GM21515 (cell line): ENCODE data around the gene ERAL1.
A peak's percentile ranks its signal among the peaks of the same experiment; 100 is the strongest.
"Not testable (repeated sequence)": the region's sequence is repeated elsewhere in the genome, so short reads cannot be mapped to it uniquely, and the experiment has no call there.

Experiments
- ATAC-seq: cut with Tn5 transposase; IDR thresholded peaks from one replicate; pipeline ENCODE4 v1.9.1; 2021; ENCODE audit not compliant: unreplicated experiment

Gene ERAL1

DNA sequence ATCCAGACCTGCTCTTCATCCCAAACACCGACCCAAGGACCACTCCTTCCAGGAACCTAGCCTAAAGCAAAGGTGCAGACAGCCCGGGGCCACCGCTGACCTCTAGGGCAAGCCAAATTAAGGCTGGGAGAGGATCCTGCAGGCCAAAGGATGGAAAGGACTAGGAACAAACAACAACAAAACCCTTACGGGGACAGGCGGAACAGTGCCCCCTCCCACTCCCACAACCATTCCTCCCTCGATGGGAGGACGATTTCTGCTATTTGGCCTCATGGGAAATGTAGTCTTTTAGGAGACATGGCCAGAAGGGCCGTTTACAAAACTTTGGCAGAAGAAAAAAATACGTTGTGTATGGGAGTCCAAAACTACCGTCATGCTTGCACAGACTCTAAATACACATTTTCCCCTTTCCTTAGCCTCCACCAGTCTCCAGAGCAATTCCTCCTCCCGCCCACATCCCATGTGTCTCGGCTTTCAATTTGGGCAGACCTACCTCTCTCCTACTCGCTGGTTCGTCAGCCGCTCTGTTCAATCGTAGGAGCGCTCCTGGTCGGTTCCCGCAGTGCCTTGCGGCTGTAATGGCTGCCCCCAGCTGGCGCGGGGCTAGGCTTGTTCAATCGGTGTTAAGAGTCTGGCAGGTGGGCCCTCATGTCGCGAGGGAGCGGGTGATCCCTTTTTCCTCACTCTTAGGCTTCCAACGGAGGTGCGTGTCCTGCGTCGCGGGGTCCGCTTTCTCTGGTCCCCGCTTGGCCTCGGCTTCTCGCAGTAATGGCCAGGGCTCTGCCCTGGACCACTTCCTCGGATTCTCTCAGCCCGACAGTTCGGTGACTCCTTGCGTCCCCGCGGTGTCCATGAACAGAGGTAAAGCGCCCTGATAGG, at the start of gene ERAL1:
ERAL1 (plus strand) TSS at position 560 of the 879 bp plus-strand sequence; CDS start at position 579, 19 bp downstream.
- peak; percentile 83 for ATAC-seq

DNA sequence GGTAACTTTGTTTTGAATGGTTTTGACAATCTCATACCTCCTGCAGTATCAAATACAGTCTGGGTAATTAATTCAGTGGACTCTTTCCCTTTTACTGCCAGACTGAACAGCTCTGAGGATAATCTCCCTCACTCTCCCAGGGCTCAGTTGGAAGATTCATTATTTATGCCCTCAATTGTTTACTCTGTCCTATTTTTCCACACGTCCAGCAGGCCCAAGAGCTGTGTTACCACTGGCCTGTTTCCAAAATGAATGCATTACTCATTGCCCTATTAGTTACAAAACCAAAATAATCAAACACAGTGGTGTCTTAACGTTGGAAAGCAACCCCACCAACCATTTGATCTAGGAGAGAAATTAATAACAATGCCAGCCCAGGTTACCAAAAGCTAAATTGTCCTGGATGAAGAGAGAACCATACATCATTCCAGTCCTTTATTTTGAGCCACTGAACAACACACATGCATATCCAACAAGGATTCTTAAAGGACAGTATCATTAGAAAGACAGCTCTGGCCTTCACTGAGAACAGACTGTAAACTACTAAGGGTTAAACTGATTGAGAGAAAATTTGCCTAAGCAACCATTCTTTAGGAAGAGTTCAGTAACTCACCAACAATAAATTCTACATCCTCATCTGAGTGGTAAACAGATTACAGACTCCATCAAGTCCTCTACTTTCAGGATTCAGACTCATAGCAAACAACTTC, 46.7 kb upstream of the ERAL1 start:
- no peak for ATAC-seq

DNA sequence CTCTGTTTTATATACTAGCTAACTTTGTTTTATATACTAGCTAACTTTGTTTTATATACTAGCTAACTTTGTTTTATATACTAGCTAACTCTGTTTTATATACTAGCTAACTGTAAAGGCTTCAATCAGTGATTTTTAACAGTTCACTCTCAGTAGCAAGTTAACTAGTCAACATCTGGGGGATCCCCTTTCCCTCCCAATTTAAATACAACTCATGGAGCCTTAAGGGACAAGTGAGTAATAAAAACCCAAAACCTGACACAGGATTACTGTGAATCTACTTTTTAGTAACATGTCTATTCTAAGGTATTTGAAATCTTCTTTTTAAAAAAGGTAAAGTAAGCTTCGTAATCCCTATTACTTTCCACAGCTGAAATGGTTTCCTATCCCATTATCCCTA, 44.4 kb upstream of the ERAL1 start:
- no peak for ATAC-seq

DNA sequence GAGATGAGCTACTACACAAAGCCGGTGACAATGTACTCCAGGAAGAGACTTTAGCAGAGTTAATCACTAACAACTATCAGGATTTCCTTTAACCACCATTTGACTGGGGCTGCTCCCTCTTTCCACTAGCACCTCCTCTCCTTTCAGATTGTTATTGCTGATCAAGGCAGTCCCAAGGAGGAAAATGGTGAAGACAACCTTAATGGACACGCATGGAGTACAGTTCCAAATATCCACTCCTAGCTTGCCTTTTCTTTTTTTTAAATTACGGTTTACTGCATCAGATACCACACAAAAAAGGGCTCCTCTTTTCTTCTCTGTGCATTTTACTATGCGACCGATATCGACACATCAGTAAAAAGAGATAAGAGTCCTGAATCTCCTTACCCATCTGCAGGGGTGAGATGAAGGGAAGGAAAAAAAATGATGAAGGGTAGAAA, 43.1 kb upstream of the ERAL1 start:
- peak; percentile 22 for ATAC-seq

GRCh38 chr17:28812091-28812747, 42.6 kb upstream of the ERAL1 start:
- ATAC-seq: peak; percentile 95

DNA sequence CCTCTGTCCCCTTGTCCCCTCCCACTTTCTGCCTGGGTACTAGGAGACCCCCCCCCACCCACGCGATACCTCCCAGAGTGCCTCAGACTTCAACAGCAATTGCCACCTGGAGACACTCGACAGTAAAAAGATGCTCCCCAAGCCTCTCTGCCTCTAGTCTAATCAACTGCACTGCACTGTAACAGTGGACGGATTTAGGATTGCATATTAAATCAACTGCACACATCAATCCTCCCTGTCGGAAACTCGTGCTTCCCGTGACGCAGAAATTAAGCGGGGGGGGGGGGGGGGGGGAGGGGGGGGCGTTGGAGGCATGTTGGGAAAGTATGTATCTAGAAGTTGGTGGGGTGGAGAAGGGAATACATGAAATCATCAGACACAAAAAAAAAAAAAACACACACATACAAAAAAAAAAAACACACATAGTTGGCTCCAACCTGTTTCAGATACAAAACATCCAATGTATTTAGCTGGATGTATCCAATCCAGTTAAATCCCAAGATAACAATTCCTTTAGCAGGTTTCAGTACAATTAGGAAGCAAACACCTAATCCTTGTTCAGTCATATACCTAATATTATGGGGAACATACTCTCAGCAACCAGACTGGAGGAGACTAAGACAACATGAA, 42.0 kb upstream of the ERAL1 start:
- ATAC-seq: no peak

DNA sequence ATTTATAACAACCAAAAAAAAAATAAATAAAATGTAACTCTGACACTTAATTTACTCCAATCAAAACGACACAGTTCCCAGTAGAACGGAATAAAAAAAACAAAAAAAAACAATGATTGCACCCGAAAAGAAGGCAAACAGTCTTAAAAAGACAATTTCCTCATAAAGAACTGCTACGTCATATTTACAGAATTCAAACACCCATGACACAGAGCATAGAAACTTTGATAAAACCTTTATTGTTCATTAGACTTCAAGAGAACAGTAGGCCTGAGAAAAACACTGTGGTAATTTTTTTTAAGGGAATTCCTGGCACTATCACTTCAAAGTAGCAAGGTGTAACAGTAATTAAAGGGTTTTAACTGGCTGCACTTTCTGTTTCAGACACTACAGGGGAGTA, 38.3 kb upstream of the ERAL1 start:
- no peak for ATAC-seq

DNA sequence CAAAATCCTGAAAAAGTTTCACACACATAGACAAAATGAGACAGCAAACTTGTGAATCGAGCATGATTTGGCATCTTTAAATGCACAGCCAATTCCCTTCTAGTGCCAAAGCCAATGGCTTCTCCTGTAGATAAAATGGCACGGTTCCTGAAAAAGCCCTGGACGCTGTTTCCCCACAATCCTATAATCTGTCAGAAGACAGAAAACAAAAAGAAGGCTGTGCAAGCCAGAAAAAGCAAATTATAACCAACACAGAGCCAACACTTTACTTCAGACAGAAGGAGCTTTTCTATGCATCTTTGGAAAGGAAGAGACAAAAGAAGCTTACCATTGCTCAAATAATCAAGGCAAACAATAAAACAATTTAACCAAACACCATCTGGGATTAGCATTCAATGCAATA, 36.0 kb upstream of the ERAL1 start:
- ATAC-seq: no peak

GRCh38 chr17:28819582-28819981, 35.2 kb upstream of the ERAL1 start:
- no peak for ATAC-seq

- no peak for ATAC-seq
These were observed 27.1 kb upstream of the ERAL1 start for GRCh38 chr17:28827672-28828071.

DNA sequence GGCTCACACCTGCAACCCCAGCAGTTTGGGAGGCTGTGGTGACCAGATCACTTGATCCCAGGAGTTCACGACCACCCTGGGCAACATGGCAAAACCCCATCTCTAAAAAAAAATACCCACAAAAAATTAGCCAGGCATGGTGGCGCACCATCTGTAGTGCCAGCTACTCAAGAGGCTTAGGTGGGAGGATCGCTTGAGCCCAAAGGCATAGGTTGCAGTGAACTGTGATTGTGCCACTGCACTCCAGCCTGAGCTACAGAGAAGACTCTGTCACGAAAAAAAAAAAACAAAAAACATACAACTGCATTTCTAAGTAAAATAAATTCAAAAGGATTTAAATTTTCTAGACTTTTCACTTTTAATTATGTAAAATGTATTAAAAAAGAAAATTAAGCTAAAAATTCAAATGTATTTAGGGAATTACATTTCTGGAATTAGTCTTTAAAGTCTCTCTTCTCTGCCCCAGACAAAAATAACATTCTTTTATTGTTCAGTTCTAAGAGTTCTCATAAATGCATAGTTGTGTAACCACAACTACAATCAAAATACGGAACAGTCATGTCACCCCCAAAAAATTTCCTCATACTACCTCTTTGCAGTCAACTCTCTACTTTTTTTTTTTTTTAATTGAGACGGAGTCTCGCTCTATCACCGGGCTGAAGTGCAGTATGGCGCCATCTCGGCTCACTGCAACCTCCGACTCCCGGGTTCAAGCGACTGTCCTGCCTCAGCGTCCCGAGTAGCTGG, 26.3 kb upstream of the ERAL1 start:
- ATAC-seq: no peak

- ATAC-seq: no peak
These were observed 20.4 kb upstream of the ERAL1 start for GRCh38 chr17:28834420-28834819.

DNA sequence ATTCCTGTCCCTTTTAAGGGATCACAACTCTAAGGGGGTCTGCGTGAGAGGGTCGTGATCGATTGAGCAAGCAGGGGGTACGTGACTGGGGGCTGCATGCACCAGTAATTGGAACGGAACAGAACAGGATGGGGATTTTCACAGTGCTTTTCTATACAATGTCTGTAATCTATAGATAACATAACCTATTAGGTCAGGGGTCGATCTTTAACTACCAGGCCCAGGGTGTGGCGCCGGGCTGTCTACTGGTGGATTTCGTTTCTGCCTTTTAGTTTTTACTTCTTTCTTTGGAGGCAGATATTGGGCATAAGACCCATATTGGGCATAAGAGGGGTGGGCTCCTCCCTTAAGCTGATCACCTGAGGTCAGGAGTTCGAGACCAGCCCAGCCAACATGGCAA, 18.3 kb upstream of the ERAL1 start:
- ATAC-seq: not testable (repeated sequence)

DNA sequence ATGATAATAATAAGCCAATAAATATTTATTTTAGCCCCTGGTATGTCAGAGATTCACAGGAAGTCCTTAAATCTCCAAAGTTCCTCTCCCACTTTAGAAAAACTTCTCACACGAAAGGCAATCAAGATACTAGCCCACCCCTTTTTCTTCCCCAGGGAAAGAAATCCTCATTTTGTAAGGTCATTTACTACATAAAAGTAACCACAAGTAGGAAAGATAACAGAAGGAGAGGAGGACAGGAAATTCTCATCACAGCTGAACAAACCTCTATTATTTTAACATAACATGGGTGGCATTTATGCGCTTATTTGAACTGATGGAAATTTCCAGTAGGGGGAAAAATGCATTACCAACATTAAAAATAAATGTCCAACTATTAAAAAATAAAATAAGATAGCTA, 15.6 kb upstream of the ERAL1 start:
- ATAC-seq: no peak

GRCh38 chr17:28841901-28842281, 12.9 kb upstream of the ERAL1 start:
- ATAC-seq: no peak

- peak; percentile 71 for ATAC-seq
These were observed 12.4 kb upstream of the ERAL1 start, which contains the start of gene FAM222B for GRCh38 chr17:28842282-28843012. Gene FAM222B, minus strand, starts transcription at chr17:28842790. Its CDS starts 76,123 bp downstream, at chr17:28766667.

GRCh38 chr17:28843816-28844148, 11.0 kb upstream of the ERAL1 start:
- ATAC-seq: no peak

- ATAC-seq: no peak
These were observed 8.6 kb upstream of the ERAL1 start for GRCh38 chr17:28846231-28846630.

GRCh38 chr17:28846699-28847098, 8.1 kb upstream of the ERAL1 start:
- ATAC-seq: not testable (repeated sequence)

DNA sequence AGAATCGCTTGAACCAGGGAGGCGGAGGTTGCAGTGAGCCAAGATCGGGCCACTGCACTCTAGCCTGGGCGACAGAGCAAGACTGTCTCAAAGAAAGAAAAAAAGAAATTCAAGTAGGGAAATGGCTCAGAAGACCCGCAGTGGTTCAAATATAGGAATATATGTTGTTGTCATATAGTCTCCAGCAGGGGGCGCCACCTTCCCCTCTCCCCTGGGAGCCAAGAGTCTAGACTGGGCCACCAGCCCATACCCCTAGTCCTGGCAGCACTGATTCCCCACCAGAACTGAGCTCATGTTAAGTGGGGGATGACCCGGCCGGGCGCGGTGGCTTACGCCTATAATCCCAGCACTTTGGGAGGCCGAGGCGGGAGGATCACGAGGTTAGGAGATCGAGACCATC, 6.1 kb upstream of the ERAL1 start:
- ATAC-seq: not testable (repeated sequence)
